IPS-11a (cell line): ENCODE results near the gene HELZ2.

ENCODE experiments used
- H3K4me3 ChIP-seq: one replicate; pipeline ENCODE4 v1.5.1; 2013; ENCODE audit warnings: low read depth, low read length, control low read depth

The HELZ2 gene

GRCh38 chr20:63539441-63540370, 34.3 kb downstream of the HELZ2 start:
- H3K4me3 ChIP-seq: no peak overlapping the region

- no peak overlapping the region for H3K4me3 ChIP-seq
Observed at GRCh38 chr20:63539092-63539430, 35.0 kb downstream of the HELZ2 start.

DNA sequence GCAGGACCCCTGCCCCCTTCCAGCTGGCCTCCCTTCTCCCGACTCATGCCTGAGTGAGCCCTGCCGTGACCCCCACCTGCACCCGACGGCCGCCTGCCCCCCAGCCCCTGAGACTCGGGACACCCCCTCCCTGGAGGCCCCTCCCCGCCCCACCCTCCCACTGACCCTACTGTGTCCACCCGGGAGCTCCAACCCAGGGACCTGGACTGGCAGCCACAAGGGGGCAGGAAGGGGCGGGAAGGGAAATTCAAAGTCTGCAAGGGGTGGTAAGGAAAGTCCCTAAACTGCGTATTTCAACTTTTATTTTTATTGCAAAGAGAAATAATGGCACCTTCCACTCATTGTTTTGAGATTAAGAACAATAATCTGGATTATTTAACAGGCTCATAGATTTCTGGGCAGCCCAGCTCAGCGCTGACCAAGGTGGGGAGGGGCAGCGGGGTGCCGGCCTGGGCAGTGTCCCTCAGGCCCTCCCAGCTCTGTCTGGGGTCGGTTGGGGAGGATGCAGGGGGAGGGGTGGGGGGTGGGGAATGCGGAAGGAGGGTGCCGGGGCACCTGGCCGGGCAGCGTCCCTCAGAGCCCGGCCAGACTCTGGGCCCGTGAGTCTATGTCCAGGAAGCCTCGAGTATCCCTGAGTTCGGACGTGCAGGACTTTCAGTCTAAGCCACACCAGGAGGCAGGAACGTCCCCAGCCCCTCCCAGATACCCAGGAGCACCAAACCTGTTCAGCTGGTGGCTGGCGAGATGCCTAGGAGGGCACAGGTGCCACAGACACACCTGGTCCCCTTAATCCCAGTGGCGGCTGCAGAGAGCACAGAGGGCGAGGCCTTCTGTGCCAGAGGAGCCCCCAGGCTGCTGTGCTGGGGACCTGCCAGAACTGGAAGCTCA, 35.6 kb downstream of the HELZ2 start:
- H3K4me3 ChIP-seq: no peak overlapping the region

DNA sequence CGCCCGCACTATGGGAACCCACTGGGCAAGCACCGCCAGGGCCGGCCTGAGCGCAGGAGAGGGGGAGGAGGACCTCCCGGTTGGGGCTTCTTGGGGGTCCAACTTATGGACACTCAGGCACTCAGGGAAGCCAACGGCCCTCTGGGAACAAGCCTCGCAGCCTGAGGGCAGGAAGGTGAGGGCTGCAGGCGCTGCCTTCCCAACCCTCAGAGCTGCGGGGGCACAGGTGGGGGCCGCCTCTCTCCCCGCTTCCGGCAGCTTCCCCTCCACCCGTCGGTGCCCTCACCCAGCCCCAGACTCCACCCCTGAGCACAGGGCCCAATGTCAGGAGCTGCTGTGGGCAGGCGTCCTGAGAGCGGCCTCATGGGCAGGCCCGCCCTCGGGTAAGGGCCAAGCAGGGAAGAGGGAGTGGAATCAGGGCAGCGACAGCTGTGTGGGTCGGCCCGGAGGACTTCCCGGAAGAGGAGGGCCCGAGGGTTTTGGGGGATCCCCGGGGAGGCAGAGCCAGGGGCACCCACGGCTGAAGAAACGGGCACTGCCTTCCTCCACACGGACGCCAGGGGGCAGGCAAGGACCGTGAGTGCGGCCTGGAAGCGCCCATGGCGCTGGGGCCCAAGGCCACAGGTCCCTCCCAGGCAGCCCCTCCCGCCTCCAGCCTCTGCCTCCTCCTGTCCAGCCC, 36.4 kb downstream of the HELZ2 start:
- no peak overlapping the region for H3K4me3 ChIP-seq

GRCh38 chr20:63536997-63537524, 37.0 kb downstream of the HELZ2 start, which contains the start of gene PTK6:
Gene PTK6, minus strand, starts transcription at chr20:63537376. Its CDS starts 62 bp downstream, at chr20:63537314.
- H3K4me3 ChIP-seq: no peak within 1 kb of the TSS

- H3K4me3 ChIP-seq: no peak overlapping the region
Observed at GRCh38 chr20:63536241-63536977, 37.6 kb downstream of the HELZ2 start.

DNA sequence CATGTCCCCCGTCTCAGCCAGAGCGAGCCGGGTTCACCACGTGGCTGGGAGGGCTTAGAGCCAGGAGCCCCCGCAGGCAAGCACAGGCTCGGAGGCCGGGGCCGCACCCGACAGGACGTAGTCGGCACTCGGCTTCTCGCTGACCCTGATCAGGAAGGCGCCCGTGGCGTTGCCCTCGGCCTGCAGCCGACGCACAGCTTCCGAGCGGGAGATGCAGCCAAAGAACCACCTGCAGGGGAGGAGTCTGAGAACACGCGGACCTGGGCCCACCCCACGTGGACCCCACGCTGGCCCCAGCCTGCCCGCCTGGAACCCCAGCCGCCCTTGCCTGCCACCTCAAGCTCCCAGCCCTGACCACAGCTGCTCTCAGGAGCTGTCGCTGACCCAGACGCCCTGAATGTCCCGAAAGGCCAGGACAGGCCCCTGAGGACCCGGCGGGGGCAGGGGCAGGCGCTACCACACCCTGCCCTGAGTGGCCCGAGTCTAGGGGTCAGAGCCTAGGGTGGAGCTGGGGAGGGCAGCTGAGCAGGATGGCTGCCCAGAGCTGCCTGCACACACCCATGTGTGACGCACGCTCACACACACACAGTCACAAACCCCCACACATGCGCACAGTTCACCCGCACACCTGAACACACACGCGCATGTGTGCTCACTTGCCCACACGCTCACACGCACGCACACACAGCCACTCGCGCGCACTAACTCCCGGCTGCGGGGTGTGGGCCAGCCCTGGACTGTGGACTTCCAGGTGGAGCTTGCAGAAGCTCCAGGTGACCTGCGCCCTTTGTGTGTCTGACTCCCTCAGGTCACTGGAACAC, 39.0 kb downstream of the HELZ2 start:
- H3K4me3 ChIP-seq: no peak overlapping the region

GRCh38 chr20:63534427-63534830, 39.6 kb downstream of the HELZ2 start:
- no peak overlapping the region for H3K4me3 ChIP-seq

DNA sequence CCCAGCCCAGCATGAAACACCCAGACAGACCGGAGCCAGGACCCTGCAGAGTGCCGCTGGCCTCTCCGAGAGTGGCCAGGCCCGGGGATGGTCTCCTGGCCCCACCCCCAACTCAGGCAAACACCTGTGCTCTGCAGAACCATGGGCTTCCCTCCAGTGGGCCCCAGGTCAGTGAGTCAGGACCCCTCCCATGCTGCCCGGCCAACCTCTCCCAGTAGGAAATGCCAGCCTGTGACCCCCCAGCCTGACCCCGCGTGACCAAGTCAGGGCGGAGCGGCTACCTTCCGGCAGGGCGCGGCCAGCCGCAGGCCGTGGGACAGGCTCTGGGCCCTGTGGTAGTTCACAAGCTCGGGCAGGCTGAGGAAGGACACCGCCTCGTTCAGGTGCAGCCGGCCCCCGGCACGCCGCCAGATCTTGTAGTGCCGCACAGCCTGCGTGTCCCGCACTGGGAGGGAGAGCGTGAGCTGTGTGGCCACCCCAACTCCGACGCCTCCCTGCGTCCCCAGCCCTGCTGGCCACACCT, 40.1 kb downstream of the HELZ2 start:
- H3K4me3 ChIP-seq: no peak overlapping the region

GRCh38 chr20:63533388-63533787, 40.7 kb downstream of the HELZ2 start:
- no peak overlapping the region for H3K4me3 ChIP-seq

DNA sequence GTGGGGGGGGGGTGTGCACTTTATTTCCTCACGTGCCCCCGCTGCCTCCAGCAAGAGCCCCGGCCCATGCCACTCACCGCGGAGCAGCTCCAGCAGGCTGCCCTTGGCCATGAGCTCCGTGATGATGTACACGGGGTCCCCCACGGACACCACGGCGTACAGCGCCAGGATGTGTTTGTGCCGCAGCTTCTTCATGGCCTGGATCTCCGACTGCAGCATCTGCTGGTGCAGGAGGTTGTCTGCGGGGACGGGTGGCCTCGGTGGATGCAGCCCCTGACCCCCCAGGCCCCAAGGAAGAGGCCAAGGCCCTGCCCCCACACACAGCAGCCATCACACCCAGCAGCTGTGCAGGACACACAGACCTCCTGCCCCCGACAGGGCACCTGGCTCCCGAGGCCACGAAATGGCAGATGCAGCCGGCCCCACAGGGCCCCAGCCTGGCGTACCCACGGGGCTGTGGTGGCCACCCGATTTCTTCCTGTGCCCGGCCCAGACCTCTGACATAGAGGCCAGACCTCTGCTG, 41.5 kb downstream of the HELZ2 start:
- H3K4me3 ChIP-seq: no peak overlapping the region

DNA sequence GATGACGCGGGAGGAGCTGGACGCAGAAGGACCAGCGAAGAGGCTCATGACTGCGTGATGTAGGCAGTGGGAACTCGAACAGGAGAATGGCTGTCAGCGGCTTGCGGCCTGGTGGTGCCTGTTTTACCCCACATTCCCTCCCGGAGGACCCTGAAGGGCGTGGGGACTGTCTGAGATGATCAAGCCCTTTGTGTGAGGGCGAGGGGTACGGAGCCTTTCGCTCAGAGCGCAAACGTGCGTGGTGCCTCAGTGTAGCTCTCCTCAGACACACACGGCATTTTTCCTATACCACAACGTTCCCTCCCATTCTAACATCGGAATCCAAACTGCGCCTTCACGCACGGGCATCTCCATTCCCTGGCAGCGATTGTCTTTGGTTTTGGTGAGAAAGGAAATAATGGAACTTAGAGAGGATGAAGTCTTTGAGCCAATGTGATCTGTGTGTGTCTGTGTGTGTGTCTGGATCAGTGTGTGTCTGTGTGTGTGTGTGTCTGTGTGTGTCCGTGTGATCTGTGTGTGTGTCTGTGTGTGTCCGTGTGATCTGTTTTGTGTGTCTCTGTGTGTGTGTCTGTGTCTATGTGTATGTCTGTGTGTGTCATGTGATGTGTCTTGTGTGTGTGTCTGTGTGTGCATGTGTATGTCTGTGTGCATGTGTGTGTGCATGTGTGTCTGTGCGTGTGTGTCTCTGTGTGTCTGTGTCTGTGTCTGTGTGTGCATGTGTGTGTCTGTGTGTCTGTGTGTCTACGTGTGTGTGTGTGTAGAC, 42.2 kb downstream of the HELZ2 start:
- H3K4me3 ChIP-seq: no peak overlapping the region

GRCh38 chr20:63530788-63531160, 43.3 kb downstream of the HELZ2 start:
- H3K4me3 ChIP-seq: no peak overlapping the region

GRCh38 chr20:63529861-63530787, 43.9 kb downstream of the HELZ2 start:
- no peak overlapping the region for H3K4me3 ChIP-seq

- H3K4me3 ChIP-seq: no peak overlapping the region
Observed at GRCh38 chr20:63529180-63529860, 44.7 kb downstream of the HELZ2 start.

DNA sequence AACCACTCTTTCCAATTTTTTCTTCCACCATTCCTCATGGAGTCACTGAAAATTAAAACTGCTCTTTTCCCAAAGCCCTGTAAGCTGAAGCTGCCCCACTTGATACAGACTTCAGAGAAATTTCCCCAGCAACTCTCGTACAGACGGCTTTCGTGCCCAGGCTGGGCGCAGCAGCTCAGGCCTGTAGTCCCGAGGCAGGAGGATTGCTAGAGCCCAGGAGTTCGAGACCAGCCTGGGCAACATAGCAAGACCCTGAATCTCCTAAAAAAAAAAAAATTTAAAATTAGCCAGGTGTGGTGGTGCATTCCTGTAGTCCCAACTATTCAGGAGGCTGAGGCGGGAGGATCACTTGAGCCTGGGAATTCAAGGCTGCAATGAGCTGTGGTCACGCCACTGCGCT, 46.9 kb downstream of the HELZ2 start:
- no peak overlapping the region for H3K4me3 ChIP-seq

DNA sequence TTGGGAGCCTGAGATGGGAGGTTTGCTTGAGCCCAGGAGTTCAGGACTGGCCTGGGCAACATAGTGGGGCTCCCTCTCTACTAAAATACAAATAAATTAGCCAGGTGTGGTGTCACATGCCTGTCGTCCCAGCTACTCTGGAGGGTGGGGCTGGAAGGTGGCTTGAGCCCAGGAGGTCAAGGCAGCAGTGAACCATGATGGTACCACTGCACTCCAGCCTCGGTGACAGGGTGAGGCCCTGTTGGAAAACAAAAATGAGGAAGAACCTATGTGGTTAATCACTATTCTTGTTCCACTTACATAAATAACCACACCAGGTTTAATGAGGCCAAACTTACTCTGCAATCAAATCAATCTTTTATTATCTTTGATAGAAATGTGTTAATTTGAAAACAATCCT, 48.1 kb downstream of the HELZ2 start:
- H3K4me3 ChIP-seq: no peak overlapping the region
